Neutrophil (primary cell): Measurements from ENCODE around the gene PCDHGB1.

ENCODE experiments used
- H3K27ac ChIP-seq: fragments of 200-600 bp; sonication (generic); 2 replicates; pipeline ENCODE4 v1.5.1; 2016; ENCODE audit warnings: mild to moderate bottlenecking, moderate library complexity
- H3K27me3 ChIP-seq: fragments of 200-600 bp; sonication (generic); 2 replicates; pipeline ENCODE4 v1.6.0; 2016; ENCODE audit warnings: mild to moderate bottlenecking
- H3K36me3 ChIP-seq: fragments of 200-600 bp; sonication (generic); 2 replicates; pipeline ENCODE4 v1.5.1; 2017
- H3K4me1 ChIP-seq, 2 experiments: fragments of 200-600 bp in 1 of 2; sonication (generic) in 1 of 2; 1 replicate in 1 of 2; 2 replicates in 1 of 2; pipeline versions ENCODE4 v1.5.1 to v1.6.1; 2013 to 2016; ENCODE audit warnings: low read depth in 1 of 2, low read length in 1 of 2, mild to moderate bottlenecking in 1 of 2, moderate library complexity in 1 of 2; ENCODE audit not compliant: control insufficient read depth in 1 of 2, insufficient read depth in 1 of 2
- H3K4me3 ChIP-seq, 2 experiments: fragments of 200-600 bp in 1 of 2; sonication (generic) in 1 of 2; 1 replicate in 1 of 2; 2 replicates in 1 of 2; pipeline ENCODE4 v1.5.1; 2013 to 2016; ENCODE audit warnings: low read depth in 1 of 2, low read length in 1 of 2, mild to moderate bottlenecking in 1 of 2, moderate library complexity in 1 of 2
- H3K9me3 ChIP-seq: fragments of 200-600 bp; sonication (generic); 2 replicates; pipeline ENCODE4 v1.5.1; 2016
- CTCF ChIP-seq: fragments of 200-600 bp; sonication (generic); IDR thresholded peaks from 2 replicates; pipeline ENCODE4 v1.5.1; 2016; ENCODE audit warnings: antibody characterized with exemption

Gene PCDHGB1

GRCh38 chr5:141356133-141356532, 6.2 kb downstream of the PCDHGB1 start:
- H3K4me3 ChIP-seq, result no peak overlapping the region
- peaks cover 100% of the 10 kb centered on the region for H3K27me3 ChIP-seq
- no peaks in the 10 kb centered on the region for H3K4me1 ChIP-seq
- no peak for TF ChIP-seq CTCF
- H3K27ac ChIP-seq, result no peak overlapping the region
- no peaks in the 10 kb centered on the region for H3K36me3 ChIP-seq
- peaks cover 26% of the 10 kb centered on the region for H3K9me3 ChIP-seq

- H3K27me3 ChIP-seq, result peaks cover 100% of the 10 kb centered on the region
- peaks cover 25% of the 10 kb centered on the region for H3K9me3 ChIP-seq
- H3K4me3 ChIP-seq, result no peak overlapping the region
These were observed 7.1 kb downstream of the PCDHGB1 start for GRCh38 chr5:141356950-141357349.

GRCh38 chr5:141359790-141360426, 10.0 kb downstream of the PCDHGB1 start, which contains the start of gene PCDHGB2:
PCDHGB2 (plus strand) TSS chr5:141359994; CDS start chr5:141360136, 142 bp downstream.
- TF ChIP-seq CTCF, result no peak
- Histone ChIP-seq H3K4me1 (no peaks in the 10 kb centered on the region), H3K9me3 (peaks cover 33% of the 10 kb centered on the region), H3K36me3 (no peaks in the 10 kb centered on the region), H3K27ac (no peak within 1 kb of the TSS), H3K27me3 (peaks cover 100% of the 10 kb centered on the region), H3K4me3 (no peak within 1 kb of the TSS)

More at GRCh38 chr5:141356950-141357349, 7.1 kb downstream of the PCDHGB1 start:
- H3K27ac ChIP-seq, result no peak overlapping the region
- no peak for TF ChIP-seq CTCF
- no peaks in the 10 kb centered on the region for H3K36me3 ChIP-seq
- no peaks in the 10 kb centered on the region for H3K4me1 ChIP-seq

GRCh38 chr5:141360685-141361084, 10.8 kb downstream of the PCDHGB1 start:
- Histone ChIP-seq H3K36me3 (no peaks in the 10 kb centered on the region), H3K9me3 (peaks cover 41% of the 10 kb centered on the region), H3K4me1 (no peaks in the 10 kb centered on the region), H3K27me3 (peaks cover 100% of the 10 kb centered on the region), H3K27ac (no peak overlapping the region), H3K4me3 (no peak overlapping the region)
- TF ChIP-seq CTCF, result no peak

GRCh38 chr5:141362719-141363118, 12.8 kb downstream of the PCDHGB1 start:
- Histone ChIP-seq H3K36me3 (no peaks in the 10 kb centered on the region), H3K27me3 (peaks cover 100% of the 10 kb centered on the region), H3K4me1 (no peaks in the 10 kb centered on the region), H3K4me3 (no peak overlapping the region), H3K27ac (no peak overlapping the region), H3K9me3 (peaks cover 45% of the 10 kb centered on the region)
- TF ChIP-seq CTCF, result no peak
